NB4 (cell line): Measurements from ENCODE around the gene GALNT14.

Source experiments
- DNase-seq: peaks from one replicate; pipeline ENCODE4 v3.0.0; 2010; ENCODE audit warnings: low read depth
- H3K4me3 ChIP-seq: one replicate; pipeline ENCODE4 v1.5.1; 2011; ENCODE audit warnings: mild to moderate bottlenecking, low read depth, low read length, moderate library complexity
- MYC ChIP-seq: IDR thresholded peaks from 2 replicates; pipeline ENCODE4 v1.6.1; 2011; ENCODE audit warnings: low read depth, low read length
- POLR2A ChIP-seq: IDR thresholded peaks from 2 replicates; pipeline ENCODE4 v1.6.1; 2011; ENCODE audit warnings: mild to moderate bottlenecking; ENCODE audit not compliant: insufficient read length; ENCODE audit errors: extremely low read depth
- TF ChIP-seq, protein P1 (sequence below): IDR thresholded peaks from one replicate; pipeline ENCODE4 v1.5.1; 2012; ENCODE audit warnings: low read depth, low read length
- TF ChIP-seq, protein P2 (sequence below): IDR thresholded peaks from 2 replicates; pipeline ENCODE4 v1.6.1; 2011; ENCODE audit warnings: low read depth, low read length

The GALNT14 gene

DNA sequence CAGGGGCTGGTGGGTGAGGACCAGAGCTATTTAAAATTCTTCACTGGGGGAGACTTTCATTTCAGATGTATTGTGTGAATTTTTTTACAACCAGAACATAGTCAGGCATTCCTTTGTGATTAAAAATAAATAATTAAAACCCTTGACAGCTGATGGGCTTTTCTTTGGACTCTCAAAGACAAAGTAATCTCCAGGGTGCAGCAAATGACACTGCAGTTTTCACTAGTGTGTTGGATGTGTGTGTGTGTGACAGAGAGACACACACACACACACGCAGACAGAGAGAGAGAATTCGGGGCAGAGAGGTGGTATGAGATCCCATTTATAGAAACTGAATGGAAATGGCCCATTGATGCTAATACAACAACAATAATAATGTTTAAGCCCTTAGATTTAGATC, 10.3 kb upstream of the GALNT14 start:
- TF ChIP-seq MYC = no peak
- no peak for TF ChIP-seq POLR2A
- TF ChIP-seq, protein P1, sequence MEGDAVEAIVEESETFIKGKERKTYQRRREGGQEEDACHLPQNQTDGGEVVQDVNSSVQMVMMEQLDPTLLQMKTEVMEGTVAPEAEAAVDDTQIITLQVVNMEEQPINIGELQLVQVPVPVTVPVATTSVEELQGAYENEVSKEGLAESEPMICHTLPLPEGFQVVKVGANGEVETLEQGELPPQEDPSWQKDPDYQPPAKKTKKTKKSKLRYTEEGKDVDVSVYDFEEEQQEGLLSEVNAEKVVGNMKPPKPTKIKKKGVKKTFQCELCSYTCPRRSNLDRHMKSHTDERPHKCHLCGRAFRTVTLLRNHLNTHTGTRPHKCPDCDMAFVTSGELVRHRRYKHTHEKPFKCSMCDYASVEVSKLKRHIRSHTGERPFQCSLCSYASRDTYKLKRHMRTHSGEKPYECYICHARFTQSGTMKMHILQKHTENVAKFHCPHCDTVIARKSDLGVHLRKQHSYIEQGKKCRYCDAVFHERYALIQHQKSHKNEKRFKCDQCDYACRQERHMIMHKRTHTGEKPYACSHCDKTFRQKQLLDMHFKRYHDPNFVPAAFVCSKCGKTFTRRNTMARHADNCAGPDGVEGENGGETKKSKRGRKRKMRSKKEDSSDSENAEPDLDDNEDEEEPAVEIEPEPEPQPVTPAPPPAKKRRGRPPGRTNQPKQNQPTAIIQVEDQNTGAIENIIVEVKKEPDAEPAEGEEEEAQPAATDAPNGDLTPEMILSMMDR = no peak
- TF ChIP-seq, protein P2, sequence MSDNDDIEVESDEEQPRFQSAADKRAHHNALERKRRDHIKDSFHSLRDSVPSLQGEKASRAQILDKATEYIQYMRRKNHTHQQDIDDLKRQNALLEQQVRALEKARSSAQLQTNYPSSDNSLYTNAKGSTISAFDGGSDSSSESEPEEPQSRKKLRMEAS = no peak
- no peak overlapping the region for H3K4me3 ChIP-seq
- DNase-seq = no peak

DNA sequence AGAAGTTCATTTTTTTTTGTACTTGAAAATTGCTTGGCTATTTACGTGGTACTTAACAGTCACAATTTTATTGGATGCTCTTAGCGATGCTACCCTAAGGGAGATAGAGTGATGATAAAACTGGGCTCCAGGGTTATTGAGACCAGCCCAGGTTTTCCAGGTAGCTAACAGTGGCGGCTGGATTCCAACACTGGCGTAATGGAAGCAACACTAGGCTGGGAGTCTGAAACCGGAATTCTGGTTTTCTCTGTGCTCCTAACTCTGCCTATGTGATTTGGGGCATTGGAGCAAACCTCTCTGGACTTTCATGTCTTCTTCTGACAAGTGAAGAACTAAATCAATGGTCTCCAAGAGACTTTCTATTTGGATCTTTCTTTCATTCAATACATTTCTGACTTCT, 9.4 kb upstream of the GALNT14 start:
- no peak for DNase-seq
- no peak for TF ChIP-seq MYC
- TF ChIP-seq, protein P2 = no peak
- no peak for TF ChIP-seq POLR2A
- TF ChIP-seq, protein P1 = no peak
- H3K4me3 ChIP-seq = no peak overlapping the region

DNA sequence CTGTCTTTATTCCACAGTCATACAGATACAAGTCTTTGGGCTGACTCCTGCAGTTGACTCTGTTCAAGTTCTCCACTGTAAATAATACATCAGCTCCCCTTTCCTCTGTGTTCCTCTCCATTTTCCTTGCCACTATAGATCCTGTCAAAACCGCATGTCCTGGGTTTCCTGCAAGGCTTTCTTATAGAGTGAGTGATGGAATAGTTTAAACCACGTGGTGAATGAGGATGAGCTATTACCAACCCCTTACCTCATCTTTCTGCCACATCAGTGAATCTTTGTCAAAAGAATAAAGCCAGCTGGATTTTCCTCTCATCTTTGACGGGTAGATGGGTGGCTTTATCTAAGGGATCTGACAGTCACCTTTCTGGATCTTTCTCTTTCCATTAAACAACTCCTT, 3.9 kb upstream of the GALNT14 start:
- TF ChIP-seq, protein P1 = no peak
- TF ChIP-seq MYC = no peak
- no peak for TF ChIP-seq POLR2A
- TF ChIP-seq, protein P2 = no peak
- no peak for DNase-seq
- H3K4me3 ChIP-seq = no peak overlapping the region

DNA sequence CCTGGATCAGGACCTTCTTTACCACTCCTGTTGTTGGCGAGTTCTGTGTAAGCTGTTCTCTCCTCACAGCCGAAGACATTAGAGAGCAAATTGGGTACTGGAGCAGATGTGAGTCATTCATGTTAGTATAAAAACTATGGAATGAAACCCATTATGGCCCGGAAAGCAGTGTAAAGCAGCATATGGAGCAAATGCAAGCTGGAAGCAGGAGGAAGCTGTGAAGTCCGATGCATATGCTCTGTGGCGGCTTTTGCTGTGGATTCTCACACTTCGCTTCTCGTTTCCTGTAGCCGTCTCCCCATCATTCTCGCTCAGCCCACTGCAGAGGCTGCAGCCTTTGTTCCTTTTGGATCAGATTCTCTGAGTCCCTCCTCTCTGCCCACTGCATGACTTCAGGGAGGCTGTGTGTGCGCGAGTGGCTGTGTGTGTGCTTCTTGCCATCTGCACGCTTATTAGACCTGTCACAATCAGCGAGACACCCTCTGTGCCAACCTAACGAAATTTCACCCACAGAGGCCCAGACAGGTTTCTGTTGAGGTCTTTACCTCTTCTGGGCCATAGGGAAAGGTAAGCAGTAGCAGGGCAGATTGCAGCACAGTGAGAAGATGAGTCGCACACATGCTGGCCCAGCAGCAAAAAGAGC, 3.3 kb upstream of the GALNT14 start:
- no peak for TF ChIP-seq MYC
- TF ChIP-seq POLR2A = no peak
- TF ChIP-seq, protein P1 = no peak
- TF ChIP-seq, protein P2 = no peak
- no peak overlapping the region for H3K4me3 ChIP-seq
- DNase-seq = no peak

DNA sequence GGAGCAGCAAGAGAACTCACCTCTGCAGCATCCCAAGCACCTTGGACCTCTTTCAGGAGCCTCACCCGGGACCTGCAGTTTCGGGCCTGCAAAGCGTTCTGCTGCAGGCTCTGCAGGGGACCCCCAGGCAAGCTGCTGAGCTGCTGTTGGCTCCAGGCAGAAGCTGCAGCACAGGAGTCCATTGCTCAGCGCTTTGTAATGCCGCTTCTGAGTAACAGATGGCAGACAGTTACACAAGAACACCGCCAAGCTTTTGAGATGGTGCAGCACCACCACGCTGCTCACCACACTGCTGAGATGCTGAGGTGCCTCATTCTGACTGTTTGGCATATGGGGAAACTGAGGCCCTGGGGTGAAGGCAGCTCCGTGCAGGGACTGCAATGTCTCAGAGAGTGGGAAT, 1.9 kb upstream of the GALNT14 start:
- no peak for DNase-seq
- TF ChIP-seq, protein P1 = no peak
- no peak for TF ChIP-seq POLR2A
- TF ChIP-seq MYC = no peak
- TF ChIP-seq, protein P2 = no peak
- H3K4me3 ChIP-seq = no peak overlapping the region

DNA sequence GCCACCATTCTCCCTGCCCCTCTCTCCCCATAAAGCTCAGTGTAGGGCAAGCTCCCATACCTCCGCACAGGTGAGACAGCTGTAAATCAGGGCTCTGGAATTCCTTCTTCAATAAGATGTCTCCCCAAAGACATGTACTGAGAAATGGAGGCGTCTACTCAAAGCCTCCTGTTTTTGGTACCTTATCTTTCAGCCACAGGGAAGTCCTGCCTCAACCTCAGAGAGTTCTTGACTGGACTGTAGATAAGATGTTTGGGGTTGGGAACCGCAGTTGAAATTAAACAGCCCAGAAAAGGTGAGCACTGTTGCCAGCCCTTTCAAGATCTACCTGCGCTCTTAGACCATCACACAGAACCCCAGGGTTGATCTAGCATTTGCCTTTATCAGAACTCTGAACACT, 1.4 kb upstream of the GALNT14 start:
- no peak overlapping the region for H3K4me3 ChIP-seq
- DNase-seq = no peak
- TF ChIP-seq POLR2A (no peak), MYC (no peak)
- TF ChIP-seq, protein P2 = no peak
- TF ChIP-seq, protein P1 = no peak
